Astrocyte (in vitro differentiated cells and primary cell): ENCODE results near the gene MSS51. TPM values are rescaled to one million over a fixed set of nuclear protein-coding genes. Genes with fewer than 3 reads are reported as not detected.

Experiments used
- DNase-seq: peaks from one replicate; pipeline ENCODE4 v3.0.0-alpha.2; 2010; ENCODE audit warnings: low read depth
- FAIRE-seq: peaks from 2 replicates; lab custom pipeline; 2011; peaks lifted over from hg19 to GRCh38; lab: Jason Lieb, UNC
- H2AFZ ChIP-seq: 2 replicates; pipeline ENCODE4 v1.6.0; 2012; ENCODE audit warnings: low read depth, low read length, inconsistent platforms
- H3K27ac ChIP-seq: 2 replicates; pipeline ENCODE4 v1.5.1; 2011; ENCODE audit warnings: low read depth, low read length, inconsistent platforms
- H3K27me3 ChIP-seq: 2 replicates; pipeline ENCODE4 v1.6.0; 2011; ENCODE audit warnings: low read length, inconsistent platforms; ENCODE audit not compliant: insufficient read depth
- H3K36me3 ChIP-seq: 2 replicates; pipeline ENCODE4 v1.5.1; 2011; ENCODE audit warnings: low read length, inconsistent platforms; ENCODE audit not compliant: insufficient read depth
- H3K4me1 ChIP-seq: 2 replicates; pipeline ENCODE4 v1.5.1; 2011; ENCODE audit warnings: low read length, inconsistent platforms; ENCODE audit not compliant: insufficient read depth
- H3K4me2 ChIP-seq: 2 replicates; pipeline ENCODE4 v1.6.0; 2012; ENCODE audit warnings: low read length, inconsistent platforms
- H3K4me3 ChIP-seq: 2 replicates; pipeline ENCODE4 v1.5.1; 2011; ENCODE audit warnings: low read depth, mild to moderate bottlenecking, low read length, inconsistent platforms; ENCODE audit not compliant: insufficient read depth
- H3K79me2 ChIP-seq: 2 replicates; pipeline ENCODE4 v1.6.0; 2012; ENCODE audit warnings: mild to moderate bottlenecking, low read length, inconsistent platforms; ENCODE audit not compliant: insufficient read depth
- H3K9ac ChIP-seq: 2 replicates; pipeline ENCODE4 v1.6.0; 2012; ENCODE audit warnings: mild to moderate bottlenecking, low read length, inconsistent platforms
- H3K9me3 ChIP-seq: 2 replicates; pipeline ENCODE4 v1.5.1; 2012; ENCODE audit warnings: low read depth, mild to moderate bottlenecking, low read length, inconsistent platforms; ENCODE audit not compliant: insufficient read depth
- H4K20me1 ChIP-seq: 2 replicates; pipeline ENCODE4 v1.6.0; 2012; ENCODE audit warnings: low read length, inconsistent platforms; ENCODE audit not compliant: insufficient read depth
- H3K27ac Mint-ChIP-seq: one replicate; pipeline ENCODE4 v1.8.0; 2021; ENCODE audit warnings: mild to moderate bottlenecking, mixed read lengths; ENCODE audit not compliant: unreplicated experiment
- H3K27me3 Mint-ChIP-seq: one replicate; pipeline ENCODE4 v1.8.0; 2021; ENCODE audit warnings: low read depth, mixed read lengths; ENCODE audit not compliant: unreplicated experiment
- H3K36me3 Mint-ChIP-seq: one replicate; pipeline ENCODE4 v1.8.0; 2021; ENCODE audit warnings: low read depth, mixed read lengths; ENCODE audit not compliant: unreplicated experiment
- H3K4me1 Mint-ChIP-seq: one replicate; pipeline ENCODE4 v1.8.0; 2021; ENCODE audit warnings: low read depth, mixed read lengths; ENCODE audit not compliant: unreplicated experiment
- H3K4me3 Mint-ChIP-seq: one replicate; pipeline ENCODE4 v1.8.0; 2021; ENCODE audit warnings: mild to moderate bottlenecking, moderate library complexity, mixed read lengths; ENCODE audit not compliant: unreplicated experiment
- H3K9me3 Mint-ChIP-seq: one replicate; pipeline ENCODE4 v1.8.0; 2021; ENCODE audit warnings: mild to moderate bottlenecking, mixed read lengths; ENCODE audit not compliant: unreplicated experiment
- EZH2 ChIP-seq: IDR thresholded peaks from 2 replicates; pipeline ENCODE4 v1.6.1; 2012; ENCODE audit warnings: mild to moderate bottlenecking, low read length, inconsistent platforms; ENCODE audit not compliant: insufficient read depth
- total RNA-seq: library from RNA; stranded (reverse); gene quantifications from 2 replicates; pipeline ENCODE4 v1.2.1, GENCODE V29; 2021
- TF ChIP-seq, protein P1 (sequence below): IDR thresholded peaks from 2 replicates; pipeline ENCODE4 v1.5.1; 2011; ENCODE audit warnings: low read depth, mild to moderate bottlenecking, inconsistent platforms, low read length, moderate library complexity; ENCODE audit not compliant: insufficient read depth

Gene MSS51
- total RNA-seq, 1 donor from 2014 or later = 1.1 TPM

DNA sequence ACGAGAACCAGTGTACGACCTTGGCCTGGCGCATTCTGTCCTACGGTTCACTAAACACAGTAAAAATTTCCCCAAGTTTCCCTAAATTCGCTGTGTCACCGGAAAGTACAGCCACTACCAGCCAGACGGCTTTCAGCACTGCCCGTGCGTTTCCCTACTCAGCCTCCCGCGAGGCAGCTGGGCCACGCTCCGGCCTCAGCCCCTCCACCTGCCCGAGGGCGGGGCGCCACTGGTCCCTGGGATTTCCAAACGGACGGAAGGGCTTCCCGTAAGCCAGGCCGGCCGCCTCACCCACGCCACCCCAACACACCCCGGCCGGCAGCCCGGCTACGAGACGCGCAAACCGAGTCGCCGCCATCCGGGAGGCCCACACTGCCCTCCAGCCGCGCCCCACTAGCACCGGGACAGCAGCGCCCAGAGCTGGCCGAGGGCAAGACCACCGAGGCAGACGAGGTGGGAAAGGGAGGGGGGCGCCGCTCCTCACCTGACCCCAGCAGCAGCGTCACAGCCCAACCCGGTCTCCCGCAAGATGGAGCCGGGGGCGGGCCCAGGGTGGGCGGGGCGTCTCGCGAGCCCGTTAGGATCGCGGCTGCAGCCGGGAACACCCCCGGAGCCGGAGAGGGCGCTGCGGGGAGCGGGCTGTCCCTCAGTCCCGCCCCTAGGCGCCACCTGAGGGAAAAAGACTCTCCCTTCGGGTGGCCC lies 19.7 kb downstream of the MSS51 start, which contains the start of gene ANXA7:
ANXA7 (minus strand) TSS at position 531 of the 702 bp plus-strand sequence. CDS start 13,202 bp downstream, outside the sequence.
- peak within 1 kb of the TSS; percentile 92 for H3K27ac Mint-ChIP-seq
- Histone ChIP-seq H3K4me1 (peaks cover 7% of the 10 kb centered on the region), H3K36me3 (no peaks in the 10 kb centered on the region), H3K79me2 (peaks cover 48% of the 10 kb centered on the region), H4K20me1 (peaks cover 26% of the 10 kb centered on the region), H2AFZ (peak within 1 kb of the TSS; percentile 90), H3K4me2 (peak within 1 kb of the TSS; percentile 86), H3K27me3 (no peaks in the 10 kb centered on the region), H3K4me3 (peak within 1 kb of the TSS; percentile 85), H3K9me3 (no peaks in the 10 kb centered on the region), H3K27ac (peak within 1 kb of the TSS; percentile 93), H3K9ac (peak within 1 kb of the TSS; percentile 97)
- TF ChIP-seq EZH2 = no peak
- TF ChIP-seq, protein P1, sequence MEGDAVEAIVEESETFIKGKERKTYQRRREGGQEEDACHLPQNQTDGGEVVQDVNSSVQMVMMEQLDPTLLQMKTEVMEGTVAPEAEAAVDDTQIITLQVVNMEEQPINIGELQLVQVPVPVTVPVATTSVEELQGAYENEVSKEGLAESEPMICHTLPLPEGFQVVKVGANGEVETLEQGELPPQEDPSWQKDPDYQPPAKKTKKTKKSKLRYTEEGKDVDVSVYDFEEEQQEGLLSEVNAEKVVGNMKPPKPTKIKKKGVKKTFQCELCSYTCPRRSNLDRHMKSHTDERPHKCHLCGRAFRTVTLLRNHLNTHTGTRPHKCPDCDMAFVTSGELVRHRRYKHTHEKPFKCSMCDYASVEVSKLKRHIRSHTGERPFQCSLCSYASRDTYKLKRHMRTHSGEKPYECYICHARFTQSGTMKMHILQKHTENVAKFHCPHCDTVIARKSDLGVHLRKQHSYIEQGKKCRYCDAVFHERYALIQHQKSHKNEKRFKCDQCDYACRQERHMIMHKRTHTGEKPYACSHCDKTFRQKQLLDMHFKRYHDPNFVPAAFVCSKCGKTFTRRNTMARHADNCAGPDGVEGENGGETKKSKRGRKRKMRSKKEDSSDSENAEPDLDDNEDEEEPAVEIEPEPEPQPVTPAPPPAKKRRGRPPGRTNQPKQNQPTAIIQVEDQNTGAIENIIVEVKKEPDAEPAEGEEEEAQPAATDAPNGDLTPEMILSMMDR = no peak
- peak within 1 kb of the TSS; percentile 93 for H3K4me3 Mint-ChIP-seq
- H3K4me1 Mint-ChIP-seq = peaks cover 6% of the 10 kb centered on the region
- no peaks in the 10 kb centered on the region for H3K9me3 Mint-ChIP-seq
- DNase-seq (peak; percentile 63), FAIRE-seq (no peak)
- no peaks in the 10 kb centered on the region for H3K27me3 Mint-ChIP-seq
- no peaks in the 10 kb centered on the region for H3K36me3 Mint-ChIP-seq

DNA sequence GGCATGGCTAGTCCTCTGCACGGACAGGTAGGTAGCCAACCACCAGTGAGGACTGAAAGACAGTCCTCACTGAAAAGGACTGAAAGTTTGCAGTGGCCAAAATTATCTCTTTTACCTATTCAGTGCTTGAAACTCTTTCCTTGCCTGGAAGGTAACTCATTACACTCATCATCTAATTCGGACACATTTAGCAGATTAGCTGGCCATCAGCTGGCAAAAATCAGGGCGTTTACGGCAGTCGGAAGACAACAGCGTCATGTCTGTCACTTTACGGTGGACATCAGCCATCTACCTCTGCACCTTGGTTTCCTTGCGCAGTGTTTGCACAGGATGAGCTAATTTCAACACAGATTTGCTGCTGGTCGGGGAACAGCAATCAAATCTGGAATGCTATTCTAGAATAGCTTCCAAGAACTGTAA lies 20.2 kb downstream of the MSS51 start:
- H3K4me1 ChIP-seq = peaks cover 7% of the 10 kb centered on the region
- peak overlapping the region; percentile 86 for H3K4me2 ChIP-seq
- Mint-ChIP-seq H3K36me3 (no peaks in the 10 kb centered on the region), H3K4me1 (peaks cover 10% of the 10 kb centered on the region), H3K27me3 (no peaks in the 10 kb centered on the region), H3K4me3 (peak overlapping the region; percentile 93), H3K27ac (peak overlapping the region; percentile 92), H3K9me3 (no peaks in the 10 kb centered on the region)
- no peaks in the 10 kb centered on the region for H3K9me3 ChIP-seq
- H3K27me3 ChIP-seq = no peaks in the 10 kb centered on the region
- no peak for TF ChIP-seq EZH2
- no peaks in the 10 kb centered on the region for H3K36me3 ChIP-seq
- peaks cover 54% of the 10 kb centered on the region for H3K79me2 ChIP-seq
- H2AFZ ChIP-seq = peak overlapping the region; percentile 90
- DNase-seq (no peak), FAIRE-seq (no peak)
- H3K27ac ChIP-seq = peak overlapping the region; percentile 93
- H3K4me3 ChIP-seq = peak overlapping the region; percentile 85
- peak overlapping the region; percentile 97 for H3K9ac ChIP-seq
- peaks cover 29% of the 10 kb centered on the region for H4K20me1 ChIP-seq

DNA sequence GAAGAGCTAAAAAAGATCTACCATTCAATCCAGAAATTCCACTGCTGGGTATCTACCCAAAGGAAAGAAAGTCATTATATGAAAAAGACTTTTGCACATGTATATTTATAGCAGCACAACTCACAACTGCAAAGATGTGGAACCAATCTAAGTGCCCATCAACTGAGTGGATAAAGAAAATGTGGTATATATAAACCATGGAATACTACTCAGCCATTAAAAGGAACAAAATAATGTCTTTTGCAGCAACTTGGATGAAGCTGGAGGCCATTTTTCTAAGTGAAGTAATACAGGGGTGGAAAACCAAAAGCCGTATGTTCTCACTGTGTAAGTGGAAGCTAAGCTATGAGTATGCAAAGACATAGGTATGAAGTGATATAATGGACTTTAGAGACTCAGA lies 22.5 kb downstream of the MSS51 start:
- H3K9me3 ChIP-seq = no peaks in the 10 kb centered on the region
- H3K36me3 Mint-ChIP-seq = peaks cover 2% of the 10 kb centered on the region
- H3K4me2 ChIP-seq = no peak overlapping the region
- H3K4me3 Mint-ChIP-seq = no peak overlapping the region
- H3K27me3 ChIP-seq = no peaks in the 10 kb centered on the region
- H3K27ac Mint-ChIP-seq = no peak overlapping the region
- H3K4me1 Mint-ChIP-seq = peaks cover 16% of the 10 kb centered on the region
- H3K79me2 ChIP-seq = peaks cover 76% of the 10 kb centered on the region
- FAIRE-seq (no peak), DNase-seq (no peak)
- H3K27me3 Mint-ChIP-seq = no peaks in the 10 kb centered on the region
- H3K27ac ChIP-seq = no peak overlapping the region
- no peaks in the 10 kb centered on the region for H3K9me3 Mint-ChIP-seq
- H3K4me1 ChIP-seq = peaks cover 7% of the 10 kb centered on the region
- no peak for TF ChIP-seq EZH2
- TF ChIP-seq, protein P1 = no peak
- H3K4me3 ChIP-seq = no peak overlapping the region
- H3K36me3 ChIP-seq = no peaks in the 10 kb centered on the region
- peaks cover 52% of the 10 kb centered on the region for H4K20me1 ChIP-seq
- H2AFZ ChIP-seq = no peak overlapping the region
- no peak overlapping the region for H3K9ac ChIP-seq
